ENCODE results near the gene TSPAN9.

GRCh38 chr12:3179731-3180130 is 102.6 kb downstream of the TSPAN9 start:
- TF ChIP-seq GATA2 (IDR thresholded peaks at IDR 0.05; ENCODE audit: low read depth, low read length), result no peak
- no peak for TF ChIP-seq GATA3 (IDR thresholded peaks at IDR 0.05; ENCODE audit: low read depth, low read length)

All from SH-SY5Y (cell line).